Liver (tissue), 9 donors: ENCODE data around the gene IL26. TPM values are rescaled to one million over a fixed set of nuclear protein-coding genes. Genes with fewer than 3 reads are reported as not detected.

Experiments used
- DNase-seq: peaks from one replicate; pipeline ENCODE4 v3.0.0-alpha.2; 2017; ENCODE audit warnings: low spot score
- H3K27ac ChIP-seq, 2 donors: one replicate each; pipeline ENCODE4 v1.7.0; 2013; ENCODE audit warnings: inconsistent platforms in 2 of 2, low read length in 2 of 2, control low read depth in 1 of 2, low read depth in 1 of 2, mild to moderate bottlenecking in 1 of 2
- H3K27me3 ChIP-seq, 4 donors: one replicate each; pipeline versions ENCODE4 v1.6.1 to v1.7.0; 2013; ENCODE audit warnings: low read length in 3 of 4, inconsistent platforms in 1 of 4, mild to moderate bottlenecking in 1 of 4, moderate library complexity in 1 of 4; ENCODE audit not compliant: control insufficient read depth in 4 of 4, insufficient read depth in 4 of 4
- H3K36me3 ChIP-seq, 4 donors: one replicate each; pipeline versions ENCODE4 v1.6.1 to v1.7.0; 2013; ENCODE audit warnings: low read length in 3 of 4, mild to moderate bottlenecking in 3 of 4, low read depth in 1 of 4, moderate library complexity in 1 of 4; ENCODE audit not compliant: control insufficient read depth in 4 of 4, insufficient read depth in 3 of 4
- H3K4me1 ChIP-seq, 4 donors: one replicate each; pipeline versions ENCODE4 v1.6.1 to v1.7.0; 2013; ENCODE audit warnings: low read length in 3 of 4, mild to moderate bottlenecking in 3 of 4, moderate library complexity in 1 of 4; ENCODE audit not compliant: control insufficient read depth in 4 of 4, insufficient read depth in 4 of 4
- H3K4me3 ChIP-seq, 3 donors: one replicate each; pipeline versions ENCODE4 v1.6.1 to v1.7.0; 2013; ENCODE audit warnings: low read length in 3 of 3, control low read depth in 1 of 3, low read depth in 1 of 3, mild to moderate bottlenecking in 1 of 3
- H3K9ac ChIP-seq, 2 donors: one replicate each; pipeline ENCODE4 v1.7.0; 2013; ENCODE audit warnings: low read length in 2 of 2, mild to moderate bottlenecking in 2 of 2, moderate library complexity in 2 of 2, control low read depth in 1 of 2, low read depth in 1 of 2
- H3K9me3 ChIP-seq, 4 donors: one replicate each; pipeline versions ENCODE4 v1.6.1 to v1.7.0; 2013; ENCODE audit warnings: low read length in 3 of 4; ENCODE audit not compliant: control insufficient read depth in 4 of 4
- ATF3 ChIP-seq: IDR thresholded peaks from 2 replicates; pipeline ENCODE4 v1.6.1; 2016; ENCODE audit warnings: antibody characterized with exemption
- EGR1 ChIP-seq, 2 donors: IDR thresholded peaks; 2 replicates each; pipeline ENCODE4 v1.6.1; 2016 to 2018; ENCODE audit warnings: antibody characterized with exemption in 2 of 2, low read depth in 2 of 2
- FOXA1 ChIP-seq: IDR thresholded peaks from 2 replicates; pipeline ENCODE4 v1.6.1; 2016; ENCODE audit warnings: antibody characterized with exemption
- GABPA ChIP-seq, 2 donors: IDR thresholded peaks in 1 of 2; conservative IDR thresholded peaks in 1 of 2; 2 replicates each; pipeline ENCODE4 v1.6.1; 2016; ENCODE audit warnings: antibody characterized with exemption in 2 of 2, mild to moderate bottlenecking in 1 of 2, moderate library complexity in 1 of 2
- HNF4A ChIP-seq, 2 donors: conservative IDR thresholded peaks; 2 replicates each; pipeline ENCODE4 v1.6.1; 2016; ENCODE audit warnings: antibody characterized with exemption in 2 of 2, mild to moderate bottlenecking in 2 of 2
- HNF4G ChIP-seq: IDR thresholded peaks from 2 replicates; pipeline ENCODE4 v1.6.1; 2016; ENCODE audit warnings: antibody characterized with exemption
- MAX ChIP-seq: IDR thresholded peaks from 2 replicates; pipeline ENCODE4 v1.6.1; 2016; ENCODE audit warnings: antibody characterized with exemption
- REST ChIP-seq: IDR thresholded peaks from 2 replicates; pipeline ENCODE4 v1.6.1; 2016; ENCODE audit warnings: antibody characterized with exemption, mild to moderate bottlenecking
- RXRA ChIP-seq, 2 donors: IDR thresholded peaks; 2 replicates each; pipeline ENCODE4 v1.6.1; 2017 to 2018; ENCODE audit warnings: antibody characterized with exemption in 2 of 2, mild to moderate bottlenecking in 1 of 2
- SP1 ChIP-seq: IDR thresholded peaks from 2 replicates; pipeline ENCODE4 v1.6.1; 2018; ENCODE audit warnings: antibody characterized with exemption, mild to moderate bottlenecking
- TAF1 ChIP-seq: conservative IDR thresholded peaks from 2 replicates; pipeline ENCODE4 v1.6.1; 2016; ENCODE audit warnings: antibody characterized with exemption, mild to moderate bottlenecking
- WGBS: extraction: QIAGEN DNeasy Blood & Tissue Kit; methylation state at CpG from one replicate; pipeline ENCODE4 v1.1.7; 2013; 5-methylcytosine and 5-hydroxymethylcytosine counted together
- polyA plus RNA-seq, 2 donors: library from polyadenylated mRNA; stranded (reverse) in 1 of 2; unstranded in 1 of 2; fragments of 200-250 nt in 1 of 2; fragments of >200 nt in 1 of 2; fragmentation: Nextera tagmentation in 1 of 2; extraction: Ambion mirVana in 1 of 2; gene quantifications; one replicate each; pipeline versions ENCODE4 v1.2.1 to v1.2.3, GENCODE V29; 2013 to 2015
- total RNA-seq, 2 donors: library from RNA; depleted of rRNA; stranded (reverse); fragments of >200 nt; gene quantifications; one replicate each; pipeline ENCODE4 v1.2.3, GENCODE V29; 2014
- TF ChIP-seq, protein P1 (sequence below): fragments of 150-350 bp; IDR thresholded peaks from 2 replicates; pipeline ENCODE4 v1.5.1; 2017; ENCODE audit warnings: improper control_type of control experiment, low read depth, low read length; ENCODE audit not compliant: missing input control
- donor health status: healthy.
- donor health status: healthy.
- donor health status: healthy.
- donor health status: healthy.
- donor health status: healthy.

Gene IL26
- total and polyA plus RNA-seq, 4 donors, result not detected

GRCh38 chr12:68259318-68259940 is 33.8 kb upstream of the IL26 start:
- DNase-seq, result no peak
- WGBS, result 68% methylated on average over 3 of the region's 3 CpGs

GRCh38 chr12:68253504-68253903 is 27.9 kb upstream of the IL26 start, which contains the start of gene IL22:
Gene IL22 (minus strand): TSS chr12:68253604. CDS start chr12:68253448, 156 bp downstream.
- no peaks in the 10 kb centered on the region for H3K9me3 ChIP-seq
- DNase-seq, result no peak
- H3K27ac ChIP-seq, result no peak within 1 kb of the TSS
- no peaks in the 10 kb centered on the region for H3K27me3 ChIP-seq
- 84% methylated on average over 7 of the region's 7 CpGs for WGBS
- no peak within 1 kb of the TSS for H3K9ac ChIP-seq
- no peaks in the 10 kb centered on the region for H3K36me3 ChIP-seq
- TF ChIP-seq ATF3, result no peak
- TF ChIP-seq EGR1 (IDR thresholded peaks at IDR 0.05; ENCODE audit: low read depth in 2 of 2), result no peak
- TF ChIP-seq HNF4A (conservative IDR thresholded peaks at IDR 0.05), result no peak
- no peak for TF ChIP-seq TAF1
- TF ChIP-seq FOXA1, result no peak
- no peak for TF ChIP-seq HNF4G
- no peak for TF ChIP-seq MAX
- no peak for TF ChIP-seq RXRA (IDR thresholded peaks at IDR 0.05)
- TF ChIP-seq GABPA (IDR thresholded peaks at IDR 0.05 in 1 of 2, conservative IDR thresholded peaks at IDR 0.05 in 1 of 2), result no peak
- no peak for TF ChIP-seq SP1
- H3K4me3 ChIP-seq, result no peak within 1 kb of the TSS
- no peaks in the 10 kb centered on the region for H3K4me1 ChIP-seq

More at GRCh38 chr12:68259318-68259940, 33.8 kb upstream of the IL26 start:
- TF ChIP-seq, protein P1, sequence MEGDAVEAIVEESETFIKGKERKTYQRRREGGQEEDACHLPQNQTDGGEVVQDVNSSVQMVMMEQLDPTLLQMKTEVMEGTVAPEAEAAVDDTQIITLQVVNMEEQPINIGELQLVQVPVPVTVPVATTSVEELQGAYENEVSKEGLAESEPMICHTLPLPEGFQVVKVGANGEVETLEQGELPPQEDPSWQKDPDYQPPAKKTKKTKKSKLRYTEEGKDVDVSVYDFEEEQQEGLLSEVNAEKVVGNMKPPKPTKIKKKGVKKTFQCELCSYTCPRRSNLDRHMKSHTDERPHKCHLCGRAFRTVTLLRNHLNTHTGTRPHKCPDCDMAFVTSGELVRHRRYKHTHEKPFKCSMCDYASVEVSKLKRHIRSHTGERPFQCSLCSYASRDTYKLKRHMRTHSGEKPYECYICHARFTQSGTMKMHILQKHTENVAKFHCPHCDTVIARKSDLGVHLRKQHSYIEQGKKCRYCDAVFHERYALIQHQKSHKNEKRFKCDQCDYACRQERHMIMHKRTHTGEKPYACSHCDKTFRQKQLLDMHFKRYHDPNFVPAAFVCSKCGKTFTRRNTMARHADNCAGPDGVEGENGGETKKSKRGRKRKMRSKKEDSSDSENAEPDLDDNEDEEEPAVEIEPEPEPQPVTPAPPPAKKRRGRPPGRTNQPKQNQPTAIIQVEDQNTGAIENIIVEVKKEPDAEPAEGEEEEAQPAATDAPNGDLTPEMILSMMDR, result no peak
- TF ChIP-seq ATF3, result no peak
- no peak for TF ChIP-seq EGR1 (IDR thresholded peaks at IDR 0.05; ENCODE audit: low read depth in 2 of 2)
- no peak for TF ChIP-seq REST
- H3K4me1 ChIP-seq, result no peaks in the 10 kb centered on the region
- no peak overlapping the region for H3K4me3 ChIP-seq
- no peaks in the 10 kb centered on the region for H3K27me3 ChIP-seq
- H3K9me3 ChIP-seq, result no peaks in the 10 kb centered on the region
- H3K36me3 ChIP-seq, result no peaks in the 10 kb centered on the region
- H3K9ac ChIP-seq, result no peak overlapping the region
- no peak overlapping the region for H3K27ac ChIP-seq
